ENCODE data around the gene GGCT.
A peak's percentile ranks its signal among the peaks of the same experiment; 100 is the strongest.

The GGCT gene

GRCh38 chr7:30478349-30479201 is 26.1 kb downstream of the GGCT start, which contains the start of gene NOD1:
NOD1 (minus strand) TSS chr7:30478784; CDS start chr7:30456921, 21,863 bp downstream.
- DNase-seq (ENCODE audit: low read depth), result peak; percentile 34

GRCh38 chr7:30476459-30477145 is 28.0 kb downstream of the GGCT start:
- no peak for DNase-seq (ENCODE audit: low read depth)

- DNase-seq (ENCODE audit: low read depth), result no peak
Observed at GRCh38 chr7:30475580-30475979, 29.0 kb downstream of the GGCT start.

GRCh38 chr7:30474893-30475292 is 29.7 kb downstream of the GGCT start:
- DNase-seq (ENCODE audit: low read depth), result peak; percentile 83

- DNase-seq (ENCODE audit: low read depth), result no peak
Observed at GRCh38 chr7:30474485-30474884, 30.1 kb downstream of the GGCT start.

GRCh38 chr7:30473903-30474302 is 30.7 kb downstream of the GGCT start:
- DNase-seq (ENCODE audit: low read depth), result no peak

GRCh38 chr7:30472784-30473775 is 31.5 kb downstream of the GGCT start:
- peak; percentile 31 for DNase-seq (ENCODE audit: low read depth)

- no peak for DNase-seq (ENCODE audit: low read depth)
Observed at GRCh38 chr7:30472081-30472783, 32.4 kb downstream of the GGCT start.

GRCh38 chr7:30471205-30471604 is 33.4 kb downstream of the GGCT start:
- DNase-seq (ENCODE audit: low read depth), result no peak

- peak; percentile 58 for DNase-seq (ENCODE audit: low read depth)
Observed at GRCh38 chr7:30470771-30471170, 33.9 kb downstream of the GGCT start.

GRCh38 chr7:30470163-30470770 is 34.4 kb downstream of the GGCT start:
- no peak for DNase-seq (ENCODE audit: low read depth)

GRCh38 chr7:30469303-30469702 is 35.3 kb downstream of the GGCT start:
- DNase-seq (ENCODE audit: low read depth), result peak; percentile 99

GRCh38 chr7:30468791-30469190 is 35.8 kb downstream of the GGCT start:
- DNase-seq (ENCODE audit: low read depth), result no peak

GRCh38 chr7:30468041-30468440 is 36.6 kb downstream of the GGCT start:
- DNase-seq (ENCODE audit: low read depth), result no peak

GRCh38 chr7:30467271-30467670 is 37.4 kb downstream of the GGCT start:
- DNase-seq (ENCODE audit: low read depth), result no peak

GRCh38 chr7:30466266-30466665 is 38.4 kb downstream of the GGCT start:
- DNase-seq (ENCODE audit: low read depth), result no peak

GRCh38 chr7:30465811-30466180 is 38.8 kb downstream of the GGCT start:
- no peak for DNase-seq (ENCODE audit: low read depth)

GRCh38 chr7:30465046-30465810 is 39.4 kb downstream of the GGCT start:
- peak; percentile 60 for DNase-seq (ENCODE audit: low read depth)

GRCh38 chr7:30464231-30464671 is 40.4 kb downstream of the GGCT start:
- DNase-seq (ENCODE audit: low read depth), result no peak
